Right cardiac atrium (tissue), 5 donors: ENCODE measurements around the gene TGFA. TPM values are rescaled to one million over a fixed set of nuclear protein-coding genes. Genes with fewer than 3 reads are reported as not detected.

Source experiments
- ATAC-seq, 2 donors: fragments of 200-7000 bp; cut with Tn5 transposase; one replicate each; pipeline versions ENCODE4 v1.8.0 to v1.9.1; 2020; ENCODE audit warnings: moderate library complexity in 2 of 2, mild to moderate bottlenecking in 1 of 2
- DNase-seq, 3 donors: peaks; one replicate each; pipeline ENCODE4 v3.0.0-alpha.2; 2020
- H3K27ac ChIP-seq: one replicate; pipeline ENCODE4 v1.5.1; 2013; ENCODE audit warnings: mild to moderate bottlenecking, low read length, control low read depth, moderate library complexity
- H3K27me3 ChIP-seq: one replicate; pipeline ENCODE4 v1.6.1; 2013; ENCODE audit not compliant: control insufficient read depth, insufficient read depth
- H3K4me1 ChIP-seq: one replicate; pipeline ENCODE4 v1.6.1; 2013; ENCODE audit warnings: low read length; ENCODE audit not compliant: control insufficient read depth, insufficient read depth
- H3K4me3 ChIP-seq: one replicate; pipeline ENCODE4 v1.5.1; 2013; ENCODE audit warnings: low read length, control low read depth
- H3K9me3 ChIP-seq: one replicate; pipeline ENCODE4 v1.6.1; 2013; ENCODE audit warnings: low read length; ENCODE audit not compliant: control insufficient read depth
- WGBS: extraction: QIAGEN DNeasy Blood & Tissue Kit; methylation state at CpG from one replicate; pipeline ENCODE4 v1.1.7; 2013; 5-methylcytosine and 5-hydroxymethylcytosine counted together
- intact Hi-C, 4 donors: fragments of 100-400 bp; cut with DNase I; formaldehyde crosslinking; loops; one replicate each; pipeline versions ENCODE4 v1.11.0 to v1.14.0; 2022 to 2023
- polyA plus RNA-seq: library from polyadenylated mRNA; stranded (reverse); fragments of 200-250 nt; gene quantifications from one replicate; pipeline ENCODE4 v1.2.3, GENCODE V29; 2013
- total RNA-seq, 4 donors: library from RNA; stranded (reverse); fragmentation: NEBNext Ultra II Directional; extraction: Animal tissue kit (Norgen Biotek cat#: 25700); gene quantifications; one replicate each; pipeline ENCODE4 v1.2.1, GENCODE V29; 2021
- donor health status: healthy with polysubstance abuse.
- donor health status: DM: no; HTN: yes; CAD: no.
- donor health status: DM: no; HTN: no; CAD: no.
- donor health status: DM: no; HTN: yes; CAD: no; lungs with severe emphysema.
- donor health status: DM: yes; HTN: yes; CAD: no.

Gene TGFA
- total and polyA plus RNA-seq, 5 donors, result 0.47 to 0.96 (median 0.59) TPM

- H3K4me3 ChIP-seq, result no peak overlapping the region
- H3K27me3 ChIP-seq, result no peaks in the 10 kb centered on the region
- no peak overlapping the region for H3K27ac ChIP-seq
- ATAC-seq, result no peak
- intact Hi-C loops, result no loop called here
- no peaks in the 10 kb centered on the region for H3K4me1 ChIP-seq
- no peaks in the 10 kb centered on the region for H3K9me3 ChIP-seq
- WGBS, result 49% methylated on average over 4 of the region's 4 CpGs
- DNase-seq, result no peak
Observed at GRCh38 chr2:70534183-70534836, 19.3 kb downstream of the TGFA start.

- 54% methylated on average over 7 of the region's 7 CpGs for WGBS
- Histone ChIP-seq H3K27me3 (no peaks in the 10 kb centered on the region), H3K4me3 (no peak overlapping the region), H3K4me1 (no peaks in the 10 kb centered on the region), H3K9me3 (no peaks in the 10 kb centered on the region), H3K27ac (no peak overlapping the region)
- intact Hi-C loops, result no loop called here
- DNase-seq, result no peak
- no peak for ATAC-seq
Observed at GRCh38 chr2:70532244-70532935, 21.2 kb downstream of the TGFA start.

- intact Hi-C loops, result no loop called here
- Histone ChIP-seq H3K27ac (no peak overlapping the region), H3K9me3 (no peaks in the 10 kb centered on the region), H3K27me3 (no peaks in the 10 kb centered on the region), H3K4me3 (no peak overlapping the region), H3K4me1 (no peaks in the 10 kb centered on the region)
- DNase-seq, result no peak
- 81% methylated on average over 3 of the region's 3 CpGs for WGBS
- no peak for ATAC-seq
Observed at GRCh38 chr2:70531419-70532086, 22.1 kb downstream of the TGFA start.

- intact Hi-C loops, result no loop called here
- H3K4me1 ChIP-seq, result peaks cover 3% of the 10 kb centered on the region
- WGBS, result 90% methylated on average over 2 of the region's 2 CpGs
- ATAC-seq (no peak), DNase-seq (no peak)
- H3K9me3 ChIP-seq, result no peaks in the 10 kb centered on the region
- H3K27ac ChIP-seq, result no peak overlapping the region
- H3K4me3 ChIP-seq, result no peak overlapping the region
- H3K27me3 ChIP-seq, result no peaks in the 10 kb centered on the region
Observed at GRCh38 chr2:70529610-70530009, 24.0 kb downstream of the TGFA start.

- 72% methylated on average over 3 of the region's 3 CpGs for WGBS
- DNase-seq (no peak), ATAC-seq (no peak)
- Histone ChIP-seq H3K27ac (no peak overlapping the region), H3K27me3 (no peaks in the 10 kb centered on the region), H3K4me3 (no peak overlapping the region), H3K4me1 (peaks cover 7% of the 10 kb centered on the region), H3K9me3 (no peaks in the 10 kb centered on the region)
- intact Hi-C loops, result no loop called here
Observed at GRCh38 chr2:70528929-70529328, 24.7 kb downstream of the TGFA start.

GRCh38 chr2:70528276-70528675 lies 25.4 kb downstream of the TGFA start:
- DNase-seq (no peak), ATAC-seq (no peak)
- WGBS, result 76% methylated on average over 7 of the region's 7 CpGs
- no peak overlapping the region for H3K4me3 ChIP-seq
- intact Hi-C loops, result no loop called here
- peaks cover 7% of the 10 kb centered on the region for H3K4me1 ChIP-seq
- H3K27me3 ChIP-seq, result no peaks in the 10 kb centered on the region
- no peaks in the 10 kb centered on the region for H3K9me3 ChIP-seq
- H3K27ac ChIP-seq, result no peak overlapping the region

- ATAC-seq, result no peak
Observed at GRCh38 chr2:70527447-70528080, 26.1 kb downstream of the TGFA start.

GRCh38 chr2:70526126-70526525 lies 27.5 kb downstream of the TGFA start:
- intact Hi-C loops, result no loop called here
- peaks cover 7% of the 10 kb centered on the region for H3K4me1 ChIP-seq
- no peaks in the 10 kb centered on the region for H3K27me3 ChIP-seq
- no peak overlapping the region for H3K4me3 ChIP-seq
- no peak overlapping the region for H3K27ac ChIP-seq
- 63% methylated on average over 3 of the region's 3 CpGs for WGBS
- ATAC-seq (no peak), DNase-seq (no peak)
- no peaks in the 10 kb centered on the region for H3K9me3 ChIP-seq

More at GRCh38 chr2:70527447-70528080, 26.1 kb downstream of the TGFA start:
- Histone ChIP-seq H3K9me3 (no peaks in the 10 kb centered on the region), H3K4me3 (no peak overlapping the region), H3K4me1 (peaks cover 7% of the 10 kb centered on the region), H3K27me3 (no peaks in the 10 kb centered on the region), H3K27ac (no peak overlapping the region)
- no peak for DNase-seq
- intact Hi-C loops, result no loop called here
- 72% methylated on average over 4 of the region's 4 CpGs for WGBS

- 59% methylated on average over 1 of the region's 1 CpG for WGBS
- Histone ChIP-seq H3K27me3 (no peaks in the 10 kb centered on the region), H3K9me3 (no peaks in the 10 kb centered on the region), H3K4me1 (peaks cover 7% of the 10 kb centered on the region), H3K27ac (no peak overlapping the region), H3K4me3 (no peak overlapping the region)
- ATAC-seq (no peak), DNase-seq (no peak)
- intact Hi-C loops, result no loop called here
Observed at GRCh38 chr2:70525032-70525431, 28.6 kb downstream of the TGFA start.

- Histone ChIP-seq H3K4me1 (peaks cover 7% of the 10 kb centered on the region), H3K27ac (no peak overlapping the region), H3K9me3 (no peaks in the 10 kb centered on the region), H3K27me3 (no peaks in the 10 kb centered on the region), H3K4me3 (no peak overlapping the region)
- intact Hi-C loops, result no loop called here
- WGBS, result 49% methylated on average over 14 of the region's 14 CpGs
- DNase-seq, result peak in 2 of 3 donors; percentile 20 to 59
- peak; percentile 45 to 72 for ATAC-seq
Observed at GRCh38 chr2:70523996-70524965, 29.3 kb downstream of the TGFA start.
